HepG2 (cell line): ENCODE measurements around the gene SLC9A8. TPM values are rescaled to one million over a fixed set of nuclear protein-coding genes. Genes with fewer than 3 reads are reported as not detected.
A peak's percentile ranks its signal among the peaks of the same experiment; 100 is the strongest.

ENCODE experiments used
- NONO ChIP-seq, 2 experiments: fragments of 450-650 bp in 1 of 2; sonication (generic) in 1 of 2; formaldehyde crosslinking in 1 of 2; IDR thresholded peaks in 1 of 2; conservative IDR thresholded peaks in 1 of 2; 2 replicates each; pipeline versions ENCODE4 v1.6.1 to v1.8.0; 2017 to 2022; ENCODE audit warnings: mild to moderate bottlenecking in 1 of 2, missing genetic modification reagents in 1 of 2, moderate library complexity in 1 of 2
- NR2C2 ChIP-seq: sonication (generic); formaldehyde crosslinking; IDR thresholded peaks from 2 replicates; pipeline ENCODE4 v1.4.0; 2020; ENCODE audit warnings: missing genetic modification reagents, mild to moderate bottlenecking, moderate library complexity, borderline replicate concordance
- NR2F2 ChIP-seq: IDR thresholded peaks from 2 replicates; pipeline ENCODE4 v1.6.1; 2012; ENCODE audit warnings: low read depth, inconsistent platforms, borderline replicate concordance
- POGZ ChIP-seq: sonication (generic); formaldehyde crosslinking; IDR thresholded peaks from 2 replicates; pipeline ENCODE4 v1.4.0; 2020; ENCODE audit warnings: mild to moderate bottlenecking, missing genetic modification reagents
- SKIL ChIP-seq: sonication (generic); formaldehyde crosslinking; IDR thresholded peaks from 2 replicates; pipeline ENCODE4 v1.8.0; 2022; ENCODE audit warnings: missing genetic modification reagents, mild to moderate bottlenecking, moderate library complexity, borderline replicate concordance
- SMAD9 ChIP-seq: sonication (generic); formaldehyde crosslinking; IDR thresholded peaks from 2 replicates; pipeline ENCODE4 v1.5.1; 2020; ENCODE audit warnings: mild to moderate bottlenecking, missing genetic modification reagents
- SPEN ChIP-seq: sonication (generic); formaldehyde crosslinking; IDR thresholded peaks from 2 replicates; pipeline ENCODE4 v1.5.1; 2020; ENCODE audit warnings: low read depth, mild to moderate bottlenecking, missing genetic modification reagents
- TEAD3 ChIP-seq: optimal IDR thresholded peaks from 2 replicates; pipeline ENCODE3; 2016; ENCODE audit warnings: borderline replicate concordance
- ZBTB7B ChIP-seq: sonication (generic); formaldehyde crosslinking; IDR thresholded peaks from 2 replicates; pipeline ENCODE4 v1.4.0; 2020; ENCODE audit warnings: missing genetic modification reagents
- ZFX ChIP-seq: sonication (generic); formaldehyde crosslinking; IDR thresholded peaks from 2 replicates; pipeline ENCODE4 v1.4.0; 2020; ENCODE audit warnings: mild to moderate bottlenecking, low read depth, missing genetic modification reagents, moderate library complexity
- ZFY ChIP-seq: sonication (generic); formaldehyde crosslinking; IDR thresholded peaks from 2 replicates; pipeline ENCODE4 v1.4.0; 2020; ENCODE audit warnings: missing genetic modification reagents
- ZNF329 ChIP-seq: sonication (generic); formaldehyde crosslinking; IDR thresholded peaks from 2 replicates; pipeline ENCODE4 v1.9.0; 2021; ENCODE audit warnings: low read depth, mild to moderate bottlenecking, missing genetic modification reagents
- ZNF549 ChIP-seq: sonication (generic); formaldehyde crosslinking; IDR thresholded peaks from 2 replicates; pipeline ENCODE4 v1.5.0; 2020; ENCODE audit warnings: missing genetic modification reagents
- ZNF563 ChIP-seq: sonication (generic); formaldehyde crosslinking; IDR thresholded peaks from 2 replicates; pipeline ENCODE4 v1.8.0; 2022; ENCODE audit warnings: mild to moderate bottlenecking, moderate library complexity, missing genetic modification reagents
- polyA plus RNA-seq, 8 experiments: library from polyadenylated mRNA; depleted of rRNA in 3 of 8; stranded (reverse) in 7 of 8; unstranded in 1 of 8; fragments of >200 nt; fragmentation: Illumina TruSeq in 4 of 8; extraction: Trizol in 4 of 8; gene quantifications; 2 replicates each; pipeline versions ENCODE4 v1.2.1 to v1.2.3, GENCODE V29; 2011 to 2016; ENCODE audit warnings: low read depth in 4 of 8, missing spikeins in 1 of 8, mixed read lengths in 1 of 8; ENCODE audit not compliant: insufficient read depth in 1 of 8
- total RNA-seq, 5 experiments: library from RNA; depleted of rRNA; stranded (reverse); fragments of >200 nt; fragmentation: Illumina TruSeq; extraction: Trizol; gene quantifications; 2 replicates each; pipeline ENCODE4 v1.2.3, GENCODE V29; 2016; ENCODE audit warnings: low read depth in 1 of 5
- TF ChIP-seq, protein P1 (sequence below): sonication (generic); formaldehyde crosslinking; IDR thresholded peaks from 2 replicates; pipeline ENCODE4 v1.5.0; 2020; ENCODE audit warnings: mild to moderate bottlenecking, missing genetic modification reagents, borderline replicate concordance
- TF ChIP-seq, protein P2 (sequence below), 2 experiments: sonication (generic) in 1 of 2; formaldehyde crosslinking in 1 of 2; IDR thresholded peaks; 2 replicates each; pipeline versions ENCODE4 v1.5.1 to v1.6.1; 2011 to 2020; ENCODE audit warnings: borderline replicate concordance in 1 of 2, low read depth in 1 of 2, low read length in 1 of 2, mild to moderate bottlenecking in 1 of 2, missing genetic modification reagents in 1 of 2, moderate library complexity in 1 of 2
- TF ChIP-seq, protein P3 (sequence below): sonication (generic); formaldehyde crosslinking; IDR thresholded peaks from 2 replicates; pipeline ENCODE4 v1.9.0; 2022; ENCODE audit warnings: missing genetic modification reagents, mild to moderate bottlenecking, borderline replicate concordance

SLC9A8 gene
- total and polyA plus RNA-seq, 2 of the 13 experiments (the other 11 are each of a cell fraction or from before 2014, with no cell fraction given): 4.1 to 7.4 TPM

GRCh38 chr20:49904440-49905214, 92.0 kb downstream of the SLC9A8 start (continued):
- TF ChIP-seq SKIL (CRISPR knock-in tag) (peak; percentile 54; the same call in 1 of the 2 replicates), NR2C2 (CRISPR knock-in tag) (peak; percentile 86), NONO (IDR thresholded peaks at IDR 0.05) (no peak), NONO (CRISPR knock-in tag; conservative IDR thresholded peaks at IDR 0.05) (peak; percentile 61; the same call in 1 of the 2 replicates), ZNF329 (CRISPR knock-in tag) (no peak), ZFX (CRISPR knock-in tag) (peak; percentile 22; the same call in 1 of the 2 replicates), ZNF549 (CRISPR knock-in tag) (peak; percentile 49; the same call in 1 of the 2 replicates), TEAD3 (CRISPR knock-in tag) (peak; percentile 15), NR2F2 (peak; percentile 77), SPEN (CRISPR knock-in tag) (peak; percentile 39; the same call in 1 of the 2 replicates), POGZ (CRISPR knock-in tag) (peak; percentile 52; the same call in 1 of the 2 replicates), SMAD9 (CRISPR knock-in tag) (no peak), ZNF563 (CRISPR knock-in tag) (0 out of 2 replicates have a peak, but pooled peaks have one; percentile 15), ZBTB7B (CRISPR knock-in tag) (peak; percentile 89), ZFY (no peak)
- TF ChIP-seq, protein P1, sequence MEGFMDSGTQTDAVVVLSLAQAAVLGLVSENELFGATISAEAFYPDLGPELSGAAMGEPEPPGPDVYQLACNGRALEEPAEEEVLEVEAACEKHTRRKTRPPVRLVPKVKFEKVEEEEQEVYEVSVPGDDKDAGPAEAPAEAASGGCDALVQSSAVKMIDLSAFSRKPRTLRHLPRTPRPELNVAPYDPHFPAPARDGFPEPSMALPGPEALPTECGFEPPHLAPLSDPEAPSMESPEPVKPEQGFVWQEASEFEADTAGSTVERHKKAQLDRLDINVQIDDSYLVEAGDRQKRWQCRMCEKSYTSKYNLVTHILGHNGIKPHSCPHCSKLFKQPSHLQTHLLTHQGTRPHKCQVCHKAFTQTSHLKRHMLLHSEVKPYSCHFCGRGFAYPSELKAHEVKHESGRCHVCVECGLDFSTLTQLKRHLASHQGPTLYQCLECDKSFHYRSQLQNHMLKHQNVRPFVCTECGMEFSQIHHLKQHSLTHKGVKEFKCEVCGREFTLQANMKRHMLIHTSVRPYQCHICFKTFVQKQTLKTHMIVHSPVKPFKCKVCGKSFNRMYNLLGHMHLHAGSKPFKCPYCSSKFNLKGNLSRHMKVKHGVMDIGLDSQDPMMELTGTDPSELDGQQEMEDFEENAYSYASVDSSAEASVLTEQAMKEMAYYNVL (CRISPR knock-in tag): 0 out of 2 replicates have a peak, but pooled peaks have one; percentile 3
- TF ChIP-seq, protein P2, sequence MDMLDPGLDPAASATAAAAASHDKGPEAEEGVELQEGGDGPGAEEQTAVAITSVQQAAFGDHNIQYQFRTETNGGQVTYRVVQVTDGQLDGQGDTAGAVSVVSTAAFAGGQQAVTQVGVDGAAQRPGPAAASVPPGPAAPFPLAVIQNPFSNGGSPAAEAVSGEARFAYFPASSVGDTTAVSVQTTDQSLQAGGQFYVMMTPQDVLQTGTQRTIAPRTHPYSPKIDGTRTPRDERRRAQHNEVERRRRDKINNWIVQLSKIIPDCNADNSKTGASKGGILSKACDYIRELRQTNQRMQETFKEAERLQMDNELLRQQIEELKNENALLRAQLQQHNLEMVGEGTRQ (IDR thresholded peaks at IDR 0.05; ENCODE audit: low read depth, low read length): no peak
- TF ChIP-seq, protein P2 (CRISPR knock-in tag; IDR thresholded peaks at IDR 0.05; ENCODE audit: borderline replicate concordance): no peak
- TF ChIP-seq, protein P3, sequence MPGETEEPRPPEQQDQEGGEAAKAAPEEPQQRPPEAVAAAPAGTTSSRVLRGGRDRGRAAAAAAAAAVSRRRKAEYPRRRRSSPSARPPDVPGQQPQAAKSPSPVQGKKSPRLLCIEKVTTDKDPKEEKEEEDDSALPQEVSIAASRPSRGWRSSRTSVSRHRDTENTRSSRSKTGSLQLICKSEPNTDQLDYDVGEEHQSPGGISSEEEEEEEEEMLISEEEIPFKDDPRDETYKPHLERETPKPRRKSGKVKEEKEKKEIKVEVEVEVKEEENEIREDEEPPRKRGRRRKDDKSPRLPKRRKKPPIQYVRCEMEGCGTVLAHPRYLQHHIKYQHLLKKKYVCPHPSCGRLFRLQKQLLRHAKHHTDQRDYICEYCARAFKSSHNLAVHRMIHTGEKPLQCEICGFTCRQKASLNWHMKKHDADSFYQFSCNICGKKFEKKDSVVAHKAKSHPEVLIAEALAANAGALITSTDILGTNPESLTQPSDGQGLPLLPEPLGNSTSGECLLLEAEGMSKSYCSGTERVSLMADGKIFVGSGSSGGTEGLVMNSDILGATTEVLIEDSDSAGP: 0 out of 2 replicates have a peak, but pooled peaks have one; percentile 7
